Amniotic stem cell (primary cell): ENCODE data around the gene SMAD3.
"Not testable (repeated sequence)": the region's sequence is repeated elsewhere in the genome, so short reads cannot be mapped to it uniquely, and the experiment has no call there.

ENCODE experiments used
- DNase-seq: peaks from one replicate; lab custom pipeline; 2025; lab: John Stamatoyannopoulos, UW

The SMAD3 gene

DNA sequence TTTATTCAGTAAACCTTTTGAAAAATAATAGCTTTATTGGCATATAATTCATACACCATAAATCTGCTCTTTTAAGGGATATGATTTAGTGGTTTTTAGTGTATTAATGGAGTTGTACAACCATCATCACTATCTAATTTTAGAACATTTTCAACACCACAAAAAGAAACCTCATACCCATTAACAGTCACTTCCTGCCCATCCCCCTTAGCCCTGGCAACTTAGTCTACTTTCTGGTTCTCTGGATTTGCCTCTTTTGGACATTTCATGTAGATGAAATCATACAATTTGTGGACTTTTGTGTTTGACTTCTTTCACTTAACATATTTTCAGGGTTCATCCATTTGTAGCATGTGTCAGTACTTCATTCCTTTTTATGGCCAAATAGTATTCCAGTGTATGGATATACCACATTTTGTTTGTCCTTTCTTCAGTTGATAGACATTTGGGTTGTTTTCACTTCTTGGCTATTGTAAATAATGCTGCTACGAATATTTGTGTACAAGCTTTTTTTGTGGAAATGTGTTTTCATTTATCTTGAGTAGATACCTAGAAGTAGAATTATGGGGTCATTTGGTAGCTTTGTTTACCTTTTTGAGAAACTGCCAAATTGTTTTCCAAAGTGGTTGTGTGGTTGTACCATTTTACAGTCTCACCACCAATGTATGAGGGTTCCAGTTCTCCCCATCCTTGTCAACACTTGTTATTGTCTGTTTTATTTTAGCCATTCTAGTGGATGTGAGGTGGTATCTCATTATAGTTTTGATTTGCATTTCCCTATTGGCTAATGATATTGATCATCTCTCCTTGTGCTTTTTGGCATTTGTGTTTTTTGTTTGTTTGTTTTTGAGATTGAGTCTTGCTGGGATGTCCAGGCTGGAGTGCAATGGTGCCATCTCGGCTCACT lies 45.8 kb downstream of the SMAD3 start:
- DNase-seq, result no peak

DNA sequence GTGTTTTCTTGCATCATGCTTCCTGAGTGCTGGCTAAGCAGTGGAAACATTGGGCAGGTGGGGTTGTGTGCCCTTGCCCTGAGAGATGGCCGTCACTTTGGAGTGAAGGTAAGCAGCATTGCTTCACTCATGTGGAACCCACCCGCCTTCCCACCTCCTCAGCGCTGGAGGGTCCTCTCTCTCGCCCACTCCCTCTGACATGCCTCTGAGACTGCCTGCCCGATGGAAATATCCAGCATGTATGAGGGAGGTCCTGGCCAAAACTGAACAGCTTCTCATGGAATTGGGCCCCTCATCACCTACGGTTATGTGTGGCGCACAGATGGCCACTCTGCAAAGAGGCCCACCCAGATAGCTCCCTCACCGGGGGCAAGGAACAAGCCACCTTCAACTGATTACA lies 48.6 kb downstream of the SMAD3 start:
- DNase-seq, result no peak

DNA sequence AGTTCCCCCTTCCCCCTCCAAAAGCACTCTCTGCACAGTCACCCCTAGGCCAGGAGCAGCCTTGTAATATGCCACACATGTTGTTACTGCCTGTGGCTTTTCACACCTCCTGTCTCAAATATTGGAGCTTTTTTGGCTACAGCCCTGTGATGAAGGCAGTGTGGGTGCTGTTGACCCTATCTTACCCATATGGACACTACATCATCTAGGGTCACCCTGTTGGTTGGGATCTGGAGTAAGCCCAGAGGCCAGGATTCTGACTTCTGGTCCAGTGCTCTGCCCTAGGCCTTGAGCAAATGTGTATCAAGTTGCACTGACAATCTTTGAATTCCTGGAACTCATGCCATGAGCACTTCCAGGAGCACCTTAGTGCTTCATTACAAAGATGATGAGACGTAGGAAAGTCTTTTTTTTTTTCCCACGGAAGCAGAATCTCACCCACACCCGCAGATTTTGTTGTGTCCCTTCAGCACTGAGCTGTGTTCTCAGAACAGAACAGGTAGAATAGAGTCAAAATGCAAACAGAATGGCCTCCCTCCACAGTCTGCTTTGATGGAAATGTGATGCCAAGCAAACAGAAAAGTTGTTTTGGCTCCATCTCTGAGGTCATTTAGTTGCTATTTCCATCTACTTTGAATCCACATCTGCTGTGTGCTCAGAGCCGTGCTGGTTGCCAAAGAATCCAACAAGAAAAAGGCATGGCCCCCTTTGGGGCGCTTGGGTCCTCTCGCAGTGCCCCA lies 49.6 kb downstream of the SMAD3 start:
- DNase-seq, result no peak

DNA sequence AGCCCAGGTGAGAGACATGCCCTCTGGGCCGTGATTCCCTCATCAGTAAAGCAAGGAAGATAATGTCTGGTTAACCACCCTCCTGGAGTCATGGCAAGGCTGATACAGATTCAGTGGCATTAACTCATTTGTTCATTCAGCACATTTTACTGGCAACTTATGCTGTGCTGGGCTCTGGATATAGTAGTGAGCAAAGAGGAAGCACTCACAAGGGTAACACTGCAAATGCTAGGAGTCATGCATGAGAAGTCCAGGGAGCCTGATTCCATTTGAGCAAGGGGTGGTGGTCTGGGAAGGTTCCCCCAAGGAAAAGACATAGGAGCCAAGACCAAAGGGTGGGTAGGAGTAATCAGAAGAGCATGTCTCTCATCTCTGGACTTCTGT lies 50.2 kb downstream of the SMAD3 start:
- DNase-seq, result no peak

DNA sequence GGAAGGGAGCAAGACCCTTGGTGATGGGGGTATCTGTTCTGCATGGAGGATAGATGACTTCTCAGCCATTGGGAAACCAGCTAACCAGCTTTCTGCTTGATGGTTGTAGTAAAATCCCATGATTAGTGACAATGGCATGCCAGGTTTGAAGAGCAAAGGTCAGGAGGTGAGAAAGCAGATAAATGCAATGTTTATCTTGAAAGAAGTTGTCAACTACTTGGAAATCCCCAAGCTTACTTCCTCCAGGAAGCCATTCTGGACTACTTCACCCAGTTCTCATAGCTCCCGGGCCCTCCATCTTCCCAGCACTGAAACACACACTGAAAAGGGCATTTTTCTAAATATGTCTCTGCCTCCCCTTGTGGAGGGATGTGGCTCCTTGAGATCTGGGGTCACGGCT lies 51.3 kb downstream of the SMAD3 start:
- DNase-seq, result no peak

DNA sequence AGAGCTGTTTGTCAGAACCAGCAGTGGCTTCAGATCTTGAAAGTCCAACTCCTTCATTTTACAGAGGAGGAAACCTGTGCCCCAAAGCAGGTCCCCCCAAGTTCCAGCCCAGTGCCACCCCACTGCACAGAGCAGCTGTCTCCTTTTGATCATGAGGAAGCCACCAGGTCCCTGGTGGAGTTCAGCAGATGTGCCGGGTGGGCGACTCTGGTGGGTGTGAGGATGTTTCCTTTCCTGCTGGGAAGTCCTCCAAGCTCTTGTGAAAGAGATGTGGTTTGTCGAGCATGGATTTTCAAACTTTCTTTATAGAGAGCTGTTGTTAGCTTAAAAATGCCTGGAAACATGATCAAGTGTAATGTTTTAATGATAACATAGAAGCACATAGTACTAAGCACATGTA lies 52.0 kb downstream of the SMAD3 start:
- DNase-seq, result no peak

DNA sequence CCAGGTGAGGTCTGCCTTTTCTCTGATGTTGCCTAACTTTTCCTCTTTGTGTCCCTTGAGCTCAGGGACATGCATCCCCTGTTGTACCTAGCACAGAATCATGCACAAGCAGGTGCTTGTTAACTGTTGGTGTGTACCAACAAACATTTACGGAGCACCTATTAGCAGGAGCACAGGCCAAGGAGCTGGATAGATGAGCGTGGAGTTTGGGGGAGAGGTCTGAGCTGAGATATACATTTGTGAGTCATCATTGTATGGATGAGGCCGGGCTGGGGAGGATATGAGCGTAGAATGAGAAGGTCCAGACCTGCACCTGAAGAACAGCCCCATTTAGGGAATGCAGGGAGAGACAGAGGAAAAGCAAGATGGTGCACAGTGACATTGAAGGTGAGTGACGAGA lies 53.4 kb downstream of the SMAD3 start:
- DNase-seq, result no peak

DNA sequence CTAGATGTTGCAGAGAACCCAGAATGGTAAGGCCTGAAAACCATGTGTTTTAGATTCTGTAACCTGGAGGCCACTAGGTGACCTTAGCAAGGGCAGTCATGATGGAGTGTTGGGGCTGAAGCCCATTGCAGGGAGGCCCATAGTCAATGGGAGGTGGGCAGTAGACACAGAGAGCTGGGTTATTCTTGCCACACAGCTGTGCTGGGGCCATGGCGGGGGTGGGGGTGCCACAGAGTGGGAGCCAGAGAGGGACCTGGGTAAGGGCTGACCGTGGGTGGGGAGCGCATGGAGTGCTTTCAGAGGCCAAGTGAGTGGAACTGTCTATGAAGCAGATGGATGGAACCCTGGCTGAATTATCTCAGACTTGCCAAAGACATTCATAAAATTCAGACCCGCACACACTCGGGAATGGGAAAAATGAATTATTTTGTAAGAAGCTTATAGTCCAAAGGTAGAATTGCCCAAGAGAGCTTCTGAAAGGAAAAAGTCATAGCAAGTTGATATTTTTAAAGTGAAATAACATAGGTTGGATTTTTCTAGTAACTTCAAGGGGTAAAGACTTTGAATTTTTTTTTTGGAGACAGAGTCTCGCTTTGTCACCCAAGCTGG lies 53.9 kb downstream of the SMAD3 start:
- no peak for DNase-seq

DNA sequence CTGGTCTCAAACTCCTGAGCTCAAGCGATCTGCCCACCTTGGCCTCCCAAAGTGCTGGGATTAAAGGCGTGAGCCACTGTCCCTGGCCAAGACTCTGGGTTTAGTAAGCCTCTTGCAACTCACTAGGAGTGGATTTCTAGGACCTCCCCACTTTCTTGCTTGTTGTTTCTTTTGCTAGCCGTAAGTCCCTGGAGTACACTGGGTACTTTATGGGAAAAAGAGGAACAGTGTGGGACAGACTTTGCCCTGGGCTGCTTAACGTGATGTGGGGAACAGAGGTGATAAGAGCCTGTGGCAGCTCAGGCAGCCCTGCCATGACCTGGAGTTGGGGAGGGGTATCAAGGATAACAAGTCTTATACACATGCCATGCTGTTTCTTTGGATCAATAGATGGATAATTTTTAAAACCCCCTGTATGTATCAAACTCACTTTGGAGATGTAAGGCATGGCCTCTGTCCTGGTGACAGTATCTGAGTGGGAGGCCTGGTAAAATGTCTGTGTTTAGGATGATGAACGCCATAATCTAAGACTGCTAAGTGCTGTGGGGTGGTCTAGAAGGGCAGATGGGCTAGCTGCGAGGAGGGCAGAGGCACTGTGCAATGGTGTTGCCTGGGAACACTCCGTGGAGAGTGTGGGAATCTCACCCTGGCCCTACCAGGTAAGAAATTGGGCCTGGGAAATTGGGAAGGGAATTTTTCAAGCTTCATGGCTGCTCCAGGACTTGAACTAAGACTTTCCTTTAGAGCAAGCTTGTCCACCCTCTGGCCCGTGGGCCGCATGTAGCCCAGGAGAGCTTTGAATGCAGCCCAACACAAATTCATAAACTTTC lies 54.8 kb downstream of the SMAD3 start:
- no peak for DNase-seq

DNA sequence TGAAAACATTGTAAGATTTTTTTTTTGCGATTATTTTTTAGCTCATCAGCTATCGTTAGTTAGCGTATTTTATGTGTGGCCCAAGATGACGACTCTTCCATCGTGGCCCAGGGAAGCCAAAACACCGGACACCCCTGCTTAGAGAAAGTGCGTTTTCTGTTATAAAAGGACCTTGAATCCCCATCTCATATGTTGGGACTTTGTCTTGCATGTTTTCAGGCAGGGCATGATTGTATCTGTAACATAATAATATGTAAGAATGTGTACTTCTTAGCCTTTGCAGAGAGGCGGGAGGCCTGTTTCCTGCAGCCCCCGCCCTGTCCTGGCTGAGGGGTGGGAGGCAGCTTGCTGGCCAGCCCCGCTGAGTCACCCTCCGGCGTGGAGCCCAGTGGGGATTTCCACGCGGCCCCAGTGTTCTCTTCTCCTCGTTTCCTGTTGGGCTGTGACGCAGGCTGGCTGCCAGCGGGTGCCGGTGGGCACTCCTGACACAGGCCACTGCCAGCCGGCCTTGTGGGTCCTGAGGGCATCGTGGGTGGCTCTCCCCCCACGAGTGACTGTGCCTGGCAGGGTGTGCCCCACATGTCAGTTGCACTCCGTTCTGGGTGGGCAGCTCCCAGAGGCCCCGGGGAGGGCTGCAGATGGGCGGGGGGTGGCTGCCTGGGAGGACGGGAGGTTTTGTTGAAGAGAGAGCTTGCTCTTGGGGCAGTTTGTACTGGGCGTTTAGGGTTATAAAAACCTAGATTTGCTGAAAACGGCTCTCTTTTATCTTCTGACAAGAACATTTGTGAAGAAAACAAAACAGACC lies 55.6 kb downstream of the SMAD3 start:
- DNase-seq, result peak; percentile 82

DNA sequence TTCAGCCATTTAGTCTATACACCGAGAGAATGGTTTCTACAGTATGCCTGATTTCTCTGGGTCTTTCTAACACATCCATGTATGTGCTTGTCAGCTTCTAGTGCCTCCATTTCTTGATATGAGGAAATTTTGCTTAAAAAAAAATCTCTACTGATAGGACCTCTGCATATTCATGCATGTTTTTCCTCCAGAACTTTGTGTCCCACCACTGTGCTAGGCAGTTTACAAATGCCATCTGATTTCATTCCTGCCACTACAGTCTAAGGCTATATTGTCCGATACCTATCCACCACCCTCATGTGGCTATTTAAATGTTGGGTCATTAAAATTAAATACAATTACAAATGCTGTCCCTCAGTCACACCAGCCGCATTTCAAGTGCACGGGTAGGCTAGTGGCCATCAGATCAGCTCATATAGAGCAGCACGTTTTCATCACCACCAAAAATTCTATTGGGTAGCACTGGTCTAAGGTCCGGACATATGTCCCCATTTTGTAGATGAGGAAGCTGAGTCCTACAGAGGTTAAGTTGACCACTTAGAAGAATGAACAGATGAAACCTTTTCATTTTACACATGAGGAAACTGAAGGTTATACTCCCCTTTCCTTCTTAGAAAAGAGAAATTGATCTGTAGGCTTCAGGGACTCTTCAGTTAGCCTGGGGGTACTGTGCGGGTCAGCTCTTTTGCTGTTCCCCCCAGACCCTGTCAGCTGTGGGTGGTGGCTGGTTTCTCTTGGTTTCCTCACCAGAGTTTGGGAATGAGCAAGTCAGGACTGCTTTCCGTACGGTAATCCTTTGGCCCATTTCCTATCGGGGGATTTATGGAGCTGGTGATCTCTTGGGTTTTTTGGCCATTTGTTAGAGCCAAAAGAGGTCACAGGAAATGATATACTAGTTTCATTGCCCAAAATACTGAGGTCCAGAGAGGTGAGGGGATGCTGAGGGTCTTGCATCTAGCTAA lies 56.5 kb downstream of the SMAD3 start:
- DNase-seq, result no peak

DNA sequence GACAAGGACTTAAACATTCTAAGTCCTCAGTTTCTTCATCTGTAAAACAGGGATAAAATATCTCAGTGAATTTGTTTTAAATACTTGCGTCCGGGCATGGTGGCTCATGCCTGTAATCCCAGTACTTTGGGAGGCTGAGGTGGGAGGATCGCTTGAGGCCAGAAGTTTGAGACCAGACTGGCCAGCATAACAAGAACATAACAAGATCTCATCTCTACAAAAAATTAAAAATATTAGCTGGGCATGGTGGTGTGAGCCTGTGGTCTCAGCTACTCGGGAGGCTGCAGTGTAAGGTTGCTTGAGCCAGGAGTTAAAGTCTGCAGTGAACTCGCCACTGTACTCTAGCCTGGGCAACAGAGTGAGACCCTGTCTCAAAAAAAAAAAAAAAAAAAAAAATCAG lies 57.4 kb downstream of the SMAD3 start:
- not testable (repeated sequence) for DNase-seq

DNA sequence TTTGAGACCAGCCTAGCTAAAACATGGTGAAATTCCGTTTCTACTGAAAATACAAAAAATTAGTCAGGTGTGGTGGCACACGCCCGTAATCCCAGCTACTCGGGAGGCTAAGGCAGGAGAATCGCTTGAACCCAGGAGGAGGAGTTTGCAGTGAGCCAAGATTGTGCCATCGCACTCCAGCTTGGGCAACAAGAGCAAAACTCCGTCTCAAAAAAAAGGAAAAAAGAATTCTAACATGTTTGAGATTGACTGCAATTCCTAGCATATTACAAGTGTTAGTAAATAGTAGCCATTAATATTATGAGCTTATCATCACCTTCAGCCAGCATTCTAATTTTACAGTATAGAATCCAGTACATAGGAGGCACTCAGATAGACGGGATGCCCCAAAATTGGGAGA lies 57.9 kb downstream of the SMAD3 start:
- not testable (repeated sequence) for DNase-seq

DNA sequence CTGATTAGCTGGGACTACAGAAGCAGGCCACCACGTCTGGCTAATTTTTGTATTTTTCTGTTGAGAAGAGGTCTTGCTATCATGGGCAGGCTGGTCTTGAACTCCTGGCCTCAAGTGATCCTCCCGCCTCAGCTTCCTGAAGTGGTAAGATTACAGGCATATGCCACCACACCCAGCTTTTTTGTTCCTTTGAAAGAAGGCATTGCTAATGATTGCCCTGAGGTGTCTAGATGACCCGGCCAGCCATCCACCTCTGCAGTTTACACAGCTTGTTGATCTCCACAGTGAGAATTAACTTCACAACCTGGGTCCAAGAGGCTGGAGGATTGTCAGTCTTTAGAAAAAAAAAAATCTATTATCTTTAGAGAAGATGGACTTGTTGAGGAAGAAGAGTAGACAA lies 58.7 kb downstream of the SMAD3 start:
- no peak for DNase-seq

DNA sequence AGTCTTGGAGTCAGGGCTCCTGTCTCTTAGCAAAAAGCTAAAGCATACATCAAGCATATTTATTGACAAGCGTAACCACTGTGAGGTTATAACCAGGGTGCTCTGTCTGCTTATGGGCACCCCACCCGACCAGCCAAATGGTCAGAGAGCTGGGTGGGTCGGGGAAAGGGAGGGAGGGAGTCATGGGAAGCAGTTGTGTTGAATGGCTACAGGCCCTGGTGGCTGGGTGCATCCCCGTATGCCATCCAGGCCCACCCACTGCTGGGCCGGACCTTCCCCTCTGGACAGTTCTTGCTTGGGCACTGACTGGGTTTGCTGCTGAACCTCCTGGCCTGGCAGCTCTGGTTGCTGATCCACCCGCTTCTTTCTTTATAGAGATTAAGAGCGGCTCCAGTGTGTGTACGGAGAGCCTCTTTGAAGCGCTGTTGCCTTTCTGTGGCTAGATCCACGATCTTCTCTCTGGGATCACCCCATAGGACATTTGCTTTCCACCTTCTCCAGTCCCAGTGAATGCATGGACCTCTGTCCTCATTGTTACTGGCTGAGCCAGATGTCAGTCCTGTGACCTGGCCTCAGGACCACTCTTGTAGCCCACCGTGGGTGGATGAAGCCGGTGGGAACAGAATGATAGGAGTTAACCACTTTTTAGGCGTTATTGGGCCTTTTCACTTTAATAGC lies 59.6 kb downstream of the SMAD3 start:
- no peak for DNase-seq

DNA sequence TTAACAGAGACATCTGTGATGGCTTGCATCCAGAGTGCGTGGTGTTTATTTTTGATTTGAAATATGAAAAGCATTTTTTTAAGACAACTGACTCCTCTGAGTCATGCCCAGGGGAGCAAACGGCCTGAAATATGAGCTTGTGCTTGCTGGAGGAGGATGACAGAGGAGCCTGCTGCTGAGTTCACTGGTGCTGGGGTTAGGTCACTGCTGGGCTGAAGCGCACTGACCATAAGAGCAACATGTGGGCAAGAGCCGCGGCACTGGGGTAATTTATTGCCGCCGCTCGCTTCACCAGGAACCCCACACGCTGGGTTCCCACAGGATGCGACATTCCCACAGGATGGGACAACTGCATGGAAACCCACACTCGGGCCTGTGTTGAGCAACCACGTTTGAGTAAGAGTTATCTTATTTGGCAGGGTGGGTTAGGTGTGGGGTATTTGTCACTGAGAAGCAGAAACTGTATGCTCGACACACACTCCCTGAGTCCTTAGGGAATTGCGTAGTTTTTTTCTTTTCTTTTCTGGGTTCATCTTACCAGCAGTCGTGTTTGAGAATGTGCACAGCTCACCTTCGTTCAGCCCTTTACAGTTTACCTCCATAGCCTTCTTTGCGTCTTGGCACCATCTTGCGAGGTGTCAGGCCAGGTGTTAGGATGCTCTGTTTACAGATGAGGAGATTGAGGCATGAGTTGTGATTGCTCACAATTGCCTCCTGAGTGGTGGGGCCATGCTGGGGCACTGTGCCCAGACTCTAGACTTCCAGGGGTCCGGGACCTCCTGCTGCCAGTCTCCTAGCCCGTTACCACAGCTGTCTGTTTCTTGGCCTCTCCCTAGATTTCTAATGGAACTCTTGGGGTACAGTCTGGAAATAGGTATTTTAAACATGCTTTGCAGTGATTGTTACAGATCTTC lies 60.4 kb downstream of the SMAD3 start:
- peak; percentile 86 for DNase-seq

DNA sequence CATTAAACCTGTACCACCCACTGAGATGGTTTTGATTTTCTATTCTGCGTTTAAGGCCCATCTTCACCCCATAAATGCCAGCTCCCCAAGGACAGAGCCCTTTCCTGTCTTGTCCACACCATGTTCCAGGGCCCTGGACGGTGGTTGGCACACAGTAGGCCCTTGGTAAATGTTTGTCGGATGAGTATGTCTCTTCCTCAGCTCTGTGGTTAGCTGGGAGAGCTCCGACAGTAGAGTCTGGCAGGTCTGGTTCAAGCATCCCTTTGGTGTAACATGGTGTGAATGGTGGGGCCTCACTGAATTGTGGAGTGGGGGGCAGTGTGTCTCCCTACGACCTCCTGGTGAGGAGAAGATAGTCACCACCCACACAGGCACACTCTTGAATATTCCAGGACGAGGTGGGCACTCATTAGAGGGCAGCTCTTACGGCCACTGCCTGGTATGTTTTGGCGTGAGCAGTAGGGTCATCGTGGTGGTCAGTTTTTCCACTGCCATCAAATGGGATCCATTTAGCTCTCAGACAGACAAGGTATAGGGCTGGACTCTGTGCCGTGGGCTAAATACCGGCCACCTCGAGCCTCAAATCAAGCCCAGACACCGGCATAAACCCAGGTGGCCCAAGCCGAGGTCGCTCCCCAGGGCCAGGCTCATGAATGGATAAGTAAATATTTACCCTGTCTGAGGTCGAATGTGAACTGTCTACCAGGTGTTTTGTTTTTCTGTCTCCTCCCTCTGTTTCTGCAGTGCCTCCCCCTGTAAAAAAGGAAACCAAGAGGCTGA lies 61.3 kb downstream of the SMAD3 start:
- no peak for DNase-seq

DNA sequence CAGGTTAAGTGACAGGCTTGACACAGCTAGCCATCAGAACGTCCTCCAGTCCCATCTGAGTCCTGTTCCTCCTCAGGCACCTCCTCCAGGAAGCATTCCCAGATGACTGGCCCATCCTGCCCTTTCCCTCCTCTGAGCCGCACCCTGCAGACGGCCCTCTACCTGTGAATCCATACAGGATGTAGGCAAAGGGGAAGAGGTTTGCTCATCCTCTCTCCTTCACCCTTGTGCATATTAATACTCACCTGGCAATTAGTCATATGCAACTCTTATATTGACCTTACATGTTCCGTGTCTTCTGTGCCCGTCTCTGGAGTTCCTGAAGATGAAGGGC lies 61.9 kb downstream of the SMAD3 start:
- DNase-seq, result no peak
